Neural progenitor cell (in vitro differentiated cells): ENCODE data around the gene FARS2. TPM values are rescaled to one million over a fixed set of nuclear protein-coding genes. Genes with fewer than 3 reads are reported as not detected.

Source experiments
- DNase-seq: peaks from one replicate; pipeline ENCODE4 v3.0.0-alpha.2; 2016; ENCODE audit warnings: low spot score
- H2AFZ ChIP-seq: fragments of 200-600 bp; sonication (generic); replicated peaks from 2 replicates; pipeline ENCODE4 v1.6.1; 2016; ENCODE audit warnings: antibody characterized with exemption
- H3F3A ChIP-seq: fragments of 200-600 bp; sonication (generic); 2 replicates; pipeline ENCODE4 v1.6.1; 2016; ENCODE audit warnings: antibody characterized with exemption, low read depth
- H3K27ac ChIP-seq: fragments of 200-600 bp; sonication (generic); 2 replicates; pipeline ENCODE4 v1.5.1; 2016; ENCODE audit warnings: mild to moderate bottlenecking
- H3K27me3 ChIP-seq: fragments of 200-600 bp; sonication (generic); 2 replicates; pipeline ENCODE4 v1.6.1; 2016; ENCODE audit warnings: mild to moderate bottlenecking, moderate library complexity
- H3K36me3 ChIP-seq: fragments of 200-600 bp; sonication (generic); 2 replicates; pipeline ENCODE4 v1.5.1; 2016
- H3K4me1 ChIP-seq: fragments of 200-600 bp; sonication (generic); 2 replicates; pipeline ENCODE4 v1.6.1; 2016; ENCODE audit warnings: mixed run types
- H3K4me2 ChIP-seq: fragments of 200-600 bp; sonication (generic); 2 replicates; pipeline ENCODE4 v1.6.1; 2016
- H3K4me3 ChIP-seq: fragments of 200-600 bp; sonication (generic); 2 replicates; pipeline ENCODE4 v1.5.1; 2016
- H3K79me2 ChIP-seq: fragments of 200-600 bp; sonication (generic); 2 replicates; pipeline ENCODE4 v1.6.1; 2016; ENCODE audit warnings: low read depth
- H3K9ac ChIP-seq: fragments of 200-600 bp; sonication (generic); 2 replicates; pipeline ENCODE4 v1.6.1; 2016
- H3K9me3 ChIP-seq: fragments of 200-600 bp; sonication (generic); 2 replicates; pipeline ENCODE4 v1.5.1; 2016; ENCODE audit warnings: low read depth
- H4K20me1 ChIP-seq: fragments of 200-600 bp; sonication (generic); 2 replicates; pipeline ENCODE4 v1.6.1; 2016; ENCODE audit warnings: low read depth
- H3K27ac Mint-ChIP-seq: 3 replicates; pipeline ENCODE4 v1.8.0; 2021; ENCODE audit warnings: mixed read lengths
- H3K27me3 Mint-ChIP-seq: 2 replicates; pipeline ENCODE4 v1.8.0; 2022; ENCODE audit warnings: low read depth, mild to moderate bottlenecking, inconsistent platforms, moderate library complexity, mixed read lengths; ENCODE audit not compliant: insufficient read depth
- H3K36me3 Mint-ChIP-seq: 3 replicates; pipeline ENCODE4 v1.8.0; 2021; ENCODE audit warnings: mixed read lengths
- H3K4me1 Mint-ChIP-seq: 3 replicates; pipeline ENCODE4 v1.8.0; 2021; ENCODE audit warnings: mixed read lengths
- H3K4me3 Mint-ChIP-seq: 3 replicates; pipeline ENCODE4 v1.8.0; 2021; ENCODE audit warnings: mild to moderate bottlenecking, moderate library complexity, mixed read lengths
- H3K9me3 Mint-ChIP-seq: 3 replicates; pipeline ENCODE4 v1.8.0; 2020; ENCODE audit warnings: mixed read lengths
- CTCF ChIP-seq: fragments of 200-600 bp; sonication (generic); IDR thresholded peaks from 2 replicates; pipeline ENCODE4 v1.5.1; 2017; ENCODE audit warnings: antibody characterized with exemption, mild to moderate bottlenecking
- EZH2 ChIP-seq: fragments of 200-600 bp; sonication (generic); IDR thresholded peaks from 2 replicates; pipeline ENCODE4 v1.6.1; 2017; ENCODE audit warnings: antibody characterized with exemption, mild to moderate bottlenecking, moderate library complexity
- EZH2phosphoT487 ChIP-seq: fragments of 200-600 bp; sonication (generic); IDR thresholded peaks from 2 replicates; pipeline ENCODE4 v1.6.1; 2017; ENCODE audit warnings: antibody characterized with exemption
- total RNA-seq: library from RNA; depleted of rRNA; stranded (reverse); fragments of >200 nt; gene quantifications from 2 replicates; pipeline ENCODE4 v1.2.3, GENCODE V29; 2015; ENCODE audit warnings: low replicate concordance

FARS2 gene
- total RNA-seq, 1 donor from 2014 or later, result 10.8 TPM

- no peaks in the 10 kb centered on the region for H3K27me3 ChIP-seq
- H3K79me2 ChIP-seq, result no peaks in the 10 kb centered on the region
- no peaks in the 10 kb centered on the region for H3F3A ChIP-seq
- Mint-ChIP-seq H3K9me3 (no peaks in the 10 kb centered on the region), H3K36me3 (peaks cover 9% of the 10 kb centered on the region), H3K4me1 (peaks cover 24% of the 10 kb centered on the region), H3K4me3 (no peak overlapping the region), H3K27me3 (peaks cover 6% of the 10 kb centered on the region), H3K27ac (no peak overlapping the region)
- no peak overlapping the region for H3K27ac ChIP-seq
- H2AFZ ChIP-seq, result no peak overlapping the region
- H3K9me3 ChIP-seq, result no peaks in the 10 kb centered on the region
- H3K4me3 ChIP-seq, result no peak overlapping the region
- no peaks in the 10 kb centered on the region for H3K36me3 ChIP-seq
- H3K9ac ChIP-seq, result no peak overlapping the region
- H3K4me1 ChIP-seq, result peaks cover 20% of the 10 kb centered on the region
- no peaks in the 10 kb centered on the region for H4K20me1 ChIP-seq
- TF ChIP-seq CTCF, result no peak
- no peak for TF ChIP-seq EZH2phosphoT487
- no peak for TF ChIP-seq EZH2
- no peak for DNase-seq
- H3K4me2 ChIP-seq, result no peak overlapping the region
Observed at GRCh38 chr6:5482619-5483018, 221.3 kb downstream of the FARS2 start.

DNA sequence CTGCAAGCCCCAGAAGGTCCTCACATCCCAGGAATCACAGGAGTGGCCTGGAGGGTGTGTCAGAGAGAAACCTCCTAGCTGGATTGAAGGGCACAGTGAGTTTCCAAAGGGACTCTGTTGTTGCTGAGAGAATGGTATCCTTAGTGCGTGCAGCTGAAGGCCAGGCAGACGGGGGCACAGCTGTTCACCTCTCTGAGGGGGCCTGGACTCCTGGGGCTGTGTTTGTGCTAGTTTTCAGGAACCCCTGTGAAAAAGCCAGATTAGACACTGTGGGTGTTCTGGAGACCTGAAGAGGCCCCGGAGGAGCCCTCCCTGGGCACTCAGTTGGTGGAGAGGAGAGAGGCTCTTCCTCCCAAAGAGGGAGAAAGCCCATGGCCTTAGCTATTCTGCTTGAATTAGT, 223.4 kb downstream of the FARS2 start:
- no peak overlapping the region for H3K4me3 Mint-ChIP-seq
- Histone ChIP-seq H2AFZ (no peak overlapping the region), H3K4me1 (peaks cover 20% of the 10 kb centered on the region), H3K9ac (no peak overlapping the region), H3K27me3 (no peaks in the 10 kb centered on the region), H3K4me3 (no peak overlapping the region), H3K36me3 (no peaks in the 10 kb centered on the region), H3K4me2 (peak overlapping the region; percentile 22), H3F3A (no peaks in the 10 kb centered on the region), H3K27ac (no peak overlapping the region), H3K79me2 (no peaks in the 10 kb centered on the region), H4K20me1 (no peaks in the 10 kb centered on the region), H3K9me3 (no peaks in the 10 kb centered on the region)
- H3K9me3 Mint-ChIP-seq, result no peaks in the 10 kb centered on the region
- H3K4me1 Mint-ChIP-seq, result peaks cover 24% of the 10 kb centered on the region
- H3K27me3 Mint-ChIP-seq, result peaks cover 3% of the 10 kb centered on the region
- no peak overlapping the region for H3K27ac Mint-ChIP-seq
- no peak for DNase-seq
- H3K36me3 Mint-ChIP-seq, result peaks cover 15% of the 10 kb centered on the region
- no peak for TF ChIP-seq CTCF
- no peak for TF ChIP-seq EZH2phosphoT487
- TF ChIP-seq EZH2, result no peak

GRCh38 chr6:5486214-5486613, 224.9 kb downstream of the FARS2 start:
- H3K27me3 ChIP-seq, result no peaks in the 10 kb centered on the region
- no peaks in the 10 kb centered on the region for H3K79me2 ChIP-seq
- no peaks in the 10 kb centered on the region for H3F3A ChIP-seq
- no peak overlapping the region for H3K9ac ChIP-seq
- Mint-ChIP-seq H3K9me3 (no peaks in the 10 kb centered on the region), H3K4me1 (peaks cover 9% of the 10 kb centered on the region), H3K4me3 (no peak overlapping the region), H3K27ac (no peak overlapping the region), H3K36me3 (peaks cover 15% of the 10 kb centered on the region), H3K27me3 (peaks cover 3% of the 10 kb centered on the region)
- no peaks in the 10 kb centered on the region for H4K20me1 ChIP-seq
- no peak overlapping the region for H3K4me3 ChIP-seq
- H3K27ac ChIP-seq, result no peak overlapping the region
- no peak overlapping the region for H3K4me2 ChIP-seq
- no peaks in the 10 kb centered on the region for H3K36me3 ChIP-seq
- H2AFZ ChIP-seq, result no peak overlapping the region
- peaks cover 12% of the 10 kb centered on the region for H3K4me1 ChIP-seq
- DNase-seq, result no peak
- no peak for TF ChIP-seq EZH2phosphoT487
- TF ChIP-seq CTCF, result no peak
- no peak for TF ChIP-seq EZH2
- no peaks in the 10 kb centered on the region for H3K9me3 ChIP-seq
